ENCODE data around the gene TSPAN9.

- TF ChIP-seq CTCF (IDR thresholded peaks at IDR 0.05) (peak; percentile 67), EZH2 (IDR thresholded peaks at IDR 0.05) (no peak)
These were observed 236.8 kb downstream of the TSPAN9 start for GRCh38 chr12:3313675-3314663.
